Measurements from ENCODE around the gene SLC25A3. TPM values are rescaled to one million over a fixed set of nuclear protein-coding genes. Genes with fewer than 3 reads are reported as not detected.
"Not testable (repeated sequence)": the region's sequence is repeated elsewhere in the genome, so short reads cannot be mapped to it uniquely, and the experiment has no call there.

The SLC25A3 gene
- polyA plus RNA-seq, 1 donor, result 521 TPM

DNA sequence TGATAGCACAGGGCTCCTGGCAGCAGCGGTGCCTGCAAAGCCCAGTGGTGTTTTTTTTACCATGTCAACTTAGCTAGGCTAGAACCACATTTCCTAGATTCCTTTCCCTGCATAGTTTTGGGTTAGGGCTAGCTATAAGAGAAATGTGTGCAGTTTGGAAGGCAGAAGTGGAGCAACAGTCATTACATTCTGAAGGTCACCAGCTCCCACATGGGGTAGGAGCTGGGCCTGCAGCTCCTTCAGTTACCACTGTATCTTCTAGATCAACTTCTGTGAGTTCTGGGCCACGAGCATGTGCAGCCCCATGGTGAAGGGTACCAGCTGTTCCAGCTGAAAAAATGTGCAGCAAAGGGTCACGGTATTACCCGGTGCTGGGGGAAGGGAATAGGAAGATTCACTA lies 2.3 kb upstream of the SLC25A3 start:
- Histone ChIP-seq H3K4me1 (ENCODE audit: control insufficient read depth, insufficient read depth, low read length) (peaks cover 4% of the 10 kb centered on the region), H3K27me3 (ENCODE audit: control insufficient read depth, insufficient read depth, low read length) (no peaks in the 10 kb centered on the region), H3K36me3 (ENCODE audit: control insufficient read depth, insufficient read depth, low read length) (peaks cover 5% of the 10 kb centered on the region), H3K9me3 (ENCODE audit: control insufficient read depth, low read depth, low read length) (no peaks in the 10 kb centered on the region), H3K27ac (ENCODE audit: low read length) (no peak overlapping the region), H3K4me3 (ENCODE audit: low read length) (no peak overlapping the region)
- no peak for DNase-seq
- 100% methylated on average over 2 of the region's 4 CpGs for WGBS (ENCODE audit: insufficient coverage, low lambda C conversion rate)

DNA sequence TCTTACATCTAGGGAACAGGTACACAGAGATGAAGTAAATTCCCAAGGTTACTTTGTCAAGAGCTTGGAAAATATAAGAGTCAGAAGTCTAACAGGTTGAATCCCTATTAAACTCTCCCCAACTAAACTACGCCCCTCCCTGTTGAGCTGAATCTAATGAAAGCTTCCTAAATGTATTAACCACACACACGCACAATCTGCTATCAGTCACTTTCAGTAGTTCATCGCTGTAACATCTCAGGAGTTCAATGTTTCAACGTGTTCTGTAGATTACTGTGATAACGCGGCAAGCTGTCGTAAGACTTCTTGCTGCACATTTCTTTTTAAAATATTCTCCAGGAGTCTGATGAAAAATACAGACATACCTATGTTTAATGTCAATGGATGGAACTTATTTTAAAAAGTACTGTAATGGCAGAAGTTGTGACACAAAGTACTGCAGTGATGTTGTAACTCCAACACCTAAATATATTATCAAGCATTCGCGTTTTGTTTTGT lies 612 bp upstream of the SLC25A3 start:
- peaks cover 4% of the 10 kb centered on the region for H3K4me1 ChIP-seq (ENCODE audit: control insufficient read depth, insufficient read depth, low read length)
- no peaks in the 10 kb centered on the region for H3K9me3 ChIP-seq (ENCODE audit: control insufficient read depth, low read depth, low read length)
- no peaks in the 10 kb centered on the region for H3K27me3 ChIP-seq (ENCODE audit: control insufficient read depth, insufficient read depth, low read length)
- WGBS (ENCODE audit: insufficient coverage, low lambda C conversion rate), result no CpG with 5 or more reads among the region's 9 CpGs
- H3K27ac ChIP-seq (ENCODE audit: low read length), result peak overlapping the region; percentile 65
- H3K4me3 ChIP-seq (ENCODE audit: low read length), result peak overlapping the region; percentile 41
- peaks cover 20% of the 10 kb centered on the region for H3K36me3 ChIP-seq (ENCODE audit: control insufficient read depth, insufficient read depth, low read length)
- peak in 1 of 2 donors; percentile 37 for DNase-seq

GRCh38 chr12:98594050-98594835 lies 757 bp downstream of the SLC25A3 start:
- H3K27me3 ChIP-seq (ENCODE audit: control insufficient read depth, insufficient read depth, low read length), result no peaks in the 10 kb centered on the region
- peaks cover 33% of the 10 kb centered on the region for H3K36me3 ChIP-seq (ENCODE audit: control insufficient read depth, insufficient read depth, low read length)
- no peaks in the 10 kb centered on the region for H3K9me3 ChIP-seq (ENCODE audit: control insufficient read depth, low read depth, low read length)
- H3K4me3 ChIP-seq (ENCODE audit: low read length), result peak overlapping the region; percentile 84
- peak; percentile 52 to 75 for DNase-seq
- peaks cover 4% of the 10 kb centered on the region for H3K4me1 ChIP-seq (ENCODE audit: control insufficient read depth, insufficient read depth, low read length)
- H3K27ac ChIP-seq (ENCODE audit: low read length), result peak overlapping the region; percentile 95
- WGBS (ENCODE audit: insufficient coverage, low lambda C conversion rate), result 20% methylated on average over 1 of the region's 35 CpGs

DNA sequence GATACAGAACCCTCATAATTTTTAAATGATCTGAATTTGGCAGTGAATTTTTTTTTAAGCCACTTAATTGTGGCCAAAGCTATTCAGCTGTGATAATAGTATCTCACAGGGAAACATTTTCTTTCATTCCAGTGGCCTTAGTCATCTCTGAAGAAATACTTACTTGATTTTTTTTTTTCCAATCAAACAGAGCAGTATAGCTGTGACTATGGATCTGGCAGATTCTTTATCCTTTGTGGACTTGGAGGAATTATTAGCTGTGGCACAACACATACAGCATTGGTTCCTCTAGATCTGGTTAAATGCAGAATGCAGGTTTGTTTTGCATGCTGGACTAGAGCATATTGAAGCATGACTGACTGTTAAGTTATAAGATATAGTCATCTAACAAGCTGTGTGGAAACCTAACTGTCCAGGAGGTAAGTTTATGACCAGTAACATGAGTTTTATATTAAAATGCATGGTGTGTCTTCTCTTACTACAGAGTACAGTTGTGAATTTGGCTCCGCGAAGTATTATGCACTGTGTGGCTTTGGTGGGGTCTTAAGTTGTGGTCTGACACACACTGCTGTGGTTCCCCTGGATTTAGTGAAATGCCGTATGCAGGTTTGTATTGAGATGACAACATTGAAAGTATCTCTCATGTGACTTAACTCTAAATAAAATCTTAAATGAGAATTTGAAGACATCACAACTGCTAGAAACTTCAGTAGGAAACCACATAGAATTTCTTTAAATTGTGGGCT lies 1.9 kb downstream of the SLC25A3 start:
- 80% methylated on average over 1 of the region's 3 CpGs for WGBS (ENCODE audit: insufficient coverage, low lambda C conversion rate)
- no peaks in the 10 kb centered on the region for H3K9me3 ChIP-seq (ENCODE audit: control insufficient read depth, low read depth, low read length)
- H3K4me1 ChIP-seq (ENCODE audit: control insufficient read depth, insufficient read depth, low read length), result peaks cover 4% of the 10 kb centered on the region
- peak; percentile 31 to 59 for DNase-seq
- peak overlapping the region; percentile 95 for H3K27ac ChIP-seq (ENCODE audit: low read length)
- peak overlapping the region; percentile 84 for H3K4me3 ChIP-seq (ENCODE audit: low read length)
- no peaks in the 10 kb centered on the region for H3K27me3 ChIP-seq (ENCODE audit: control insufficient read depth, insufficient read depth, low read length)
- peaks cover 44% of the 10 kb centered on the region for H3K36me3 ChIP-seq (ENCODE audit: control insufficient read depth, insufficient read depth, low read length)

DNA sequence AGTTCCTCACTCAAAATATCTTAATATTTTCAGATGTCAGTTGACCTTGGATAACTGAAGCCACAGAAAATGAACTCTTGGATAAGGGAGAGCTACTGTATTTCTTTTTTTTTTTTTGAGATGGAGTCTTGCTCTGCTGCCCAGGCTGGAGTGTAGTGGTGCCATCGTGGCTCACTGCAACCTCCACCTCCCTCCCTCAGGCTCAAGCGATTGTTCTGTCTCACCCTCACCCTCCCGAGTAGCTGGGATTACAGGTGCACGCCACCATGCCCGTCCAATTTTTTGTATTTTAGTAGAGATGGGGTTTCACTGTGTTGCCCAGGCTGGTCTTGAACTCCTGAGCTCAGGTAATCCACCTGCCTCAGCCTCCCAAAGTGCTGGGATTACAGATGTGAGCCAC lies 3.8 kb downstream of the SLC25A3 start:
- peaks cover 58% of the 10 kb centered on the region for H3K36me3 ChIP-seq (ENCODE audit: control insufficient read depth, insufficient read depth, low read length)
- no CpG with 5 or more reads among the region's 5 CpGs for WGBS (ENCODE audit: insufficient coverage, low lambda C conversion rate)

DNA sequence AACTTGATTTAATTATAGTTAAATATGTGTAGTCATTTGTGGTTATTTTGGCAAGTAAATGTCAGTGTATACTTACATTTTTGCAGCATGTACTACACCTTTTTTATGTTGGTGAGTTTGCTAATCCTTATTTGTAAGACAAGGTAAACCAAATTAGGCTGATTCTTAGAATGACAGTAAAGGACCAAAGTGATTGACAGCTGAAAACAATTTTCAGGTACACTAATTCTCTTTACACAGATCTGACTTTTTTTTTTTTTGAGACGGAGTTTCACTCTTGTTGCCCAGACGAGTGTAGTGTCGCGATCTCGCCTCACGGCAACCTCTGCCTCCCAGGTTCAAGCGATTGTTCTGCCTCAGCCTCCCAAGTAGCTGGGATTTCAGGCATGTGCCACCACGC lies 8.4 kb downstream of the SLC25A3 start:
- no peak for DNase-seq
- no peaks in the 10 kb centered on the region for H3K27me3 ChIP-seq (ENCODE audit: control insufficient read depth, insufficient read depth, low read length)
- H3K4me3 ChIP-seq (ENCODE audit: low read length), result no peak overlapping the region
- WGBS (ENCODE audit: insufficient coverage, low lambda C conversion rate), result no CpG with 5 or more reads among the region's 8 CpGs
- H3K36me3 ChIP-seq (ENCODE audit: control insufficient read depth, insufficient read depth, low read length), result peaks cover 69% of the 10 kb centered on the region
- H3K27ac ChIP-seq (ENCODE audit: low read length), result no peak overlapping the region
- H3K9me3 ChIP-seq (ENCODE audit: control insufficient read depth, low read depth, low read length), result no peaks in the 10 kb centered on the region
- H3K4me1 ChIP-seq (ENCODE audit: control insufficient read depth, insufficient read depth, low read length), result peaks cover 3% of the 10 kb centered on the region

More for the DNA sequence above, 3.8 kb downstream of the SLC25A3 start:
- not testable (repeated sequence) for H3K4me1 ChIP-seq (ENCODE audit: control insufficient read depth, insufficient read depth, low read length); H3K9me3 ChIP-seq (ENCODE audit: control insufficient read depth, low read depth, low read length); DNase-seq; H3K27me3 ChIP-seq (ENCODE audit: control insufficient read depth, insufficient read depth, low read length); H3K27ac ChIP-seq (ENCODE audit: low read length); H3K4me3 ChIP-seq (ENCODE audit: low read length)

DNA sequence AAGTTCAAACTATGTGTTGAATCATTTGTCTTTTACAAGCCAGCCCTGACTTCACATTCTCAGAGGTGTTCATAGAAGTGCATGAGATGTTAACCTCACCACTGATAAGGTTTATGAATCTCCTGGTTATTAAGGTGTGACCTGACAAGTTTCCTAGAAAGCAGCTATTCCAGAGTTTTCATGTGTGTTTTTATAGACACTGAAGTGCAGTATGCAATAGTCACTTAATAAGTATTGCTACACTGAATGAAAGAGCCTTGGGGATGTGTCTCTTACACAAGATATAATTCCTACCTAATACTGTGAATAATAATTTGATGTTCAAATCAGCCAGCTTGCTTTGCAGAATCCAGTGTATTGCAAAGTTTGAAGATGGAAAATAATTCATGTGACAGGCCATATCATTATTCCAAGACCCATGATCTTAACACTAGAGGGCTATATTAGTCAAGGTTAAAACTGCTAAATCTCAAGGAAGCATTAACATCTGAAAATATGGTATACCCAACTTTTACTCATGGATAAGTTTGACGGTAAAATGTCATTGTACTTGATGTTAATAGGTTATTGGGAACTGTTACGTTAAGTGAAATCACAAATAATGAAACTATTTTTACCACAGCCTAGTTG lies 13.0 kb downstream of the SLC25A3 start:
- H3K27me3 ChIP-seq (ENCODE audit: control insufficient read depth, insufficient read depth, low read length), result no peaks in the 10 kb centered on the region
- 70% methylated on average over 2 of the region's 2 CpGs for WGBS (ENCODE audit: insufficient coverage, low lambda C conversion rate)
- no peaks in the 10 kb centered on the region for H3K9me3 ChIP-seq (ENCODE audit: control insufficient read depth, low read depth, low read length)
- DNase-seq, result peak; percentile 73 to 83
- H3K4me3 ChIP-seq (ENCODE audit: low read length), result no peak overlapping the region
- peak overlapping the region; percentile 59 for H3K27ac ChIP-seq (ENCODE audit: low read length)
- peaks cover 25% of the 10 kb centered on the region for H3K36me3 ChIP-seq (ENCODE audit: control insufficient read depth, insufficient read depth, low read length)
- H3K4me1 ChIP-seq (ENCODE audit: control insufficient read depth, insufficient read depth, low read length), result peaks cover 7% of the 10 kb centered on the region

- H3K4me3 ChIP-seq (ENCODE audit: low read length), result no peak overlapping the region
- H3K9me3 ChIP-seq (ENCODE audit: control insufficient read depth, low read depth, low read length), result no peaks in the 10 kb centered on the region
- no CpG with 5 or more reads among the region's 2 CpGs for WGBS (ENCODE audit: insufficient coverage, low lambda C conversion rate)
- no peak overlapping the region for H3K27ac ChIP-seq (ENCODE audit: low read length)
- no peaks in the 10 kb centered on the region for H3K36me3 ChIP-seq (ENCODE audit: control insufficient read depth, insufficient read depth, low read length)
- DNase-seq, result no peak
- no peaks in the 10 kb centered on the region for H3K27me3 ChIP-seq (ENCODE audit: control insufficient read depth, insufficient read depth, low read length)
- H3K4me1 ChIP-seq (ENCODE audit: control insufficient read depth, insufficient read depth, low read length), result peaks cover 18% of the 10 kb centered on the region
Observed at GRCh38 chr12:98610596-98610995, 17.1 kb downstream of the SLC25A3 start.

GRCh38 chr12:98612696-98613334 lies 19.3 kb downstream of the SLC25A3 start:
- peak; percentile 63 to 84 for DNase-seq
- 60% methylated on average over 1 of the region's 5 CpGs for WGBS (ENCODE audit: insufficient coverage, low lambda C conversion rate)

DNA sequence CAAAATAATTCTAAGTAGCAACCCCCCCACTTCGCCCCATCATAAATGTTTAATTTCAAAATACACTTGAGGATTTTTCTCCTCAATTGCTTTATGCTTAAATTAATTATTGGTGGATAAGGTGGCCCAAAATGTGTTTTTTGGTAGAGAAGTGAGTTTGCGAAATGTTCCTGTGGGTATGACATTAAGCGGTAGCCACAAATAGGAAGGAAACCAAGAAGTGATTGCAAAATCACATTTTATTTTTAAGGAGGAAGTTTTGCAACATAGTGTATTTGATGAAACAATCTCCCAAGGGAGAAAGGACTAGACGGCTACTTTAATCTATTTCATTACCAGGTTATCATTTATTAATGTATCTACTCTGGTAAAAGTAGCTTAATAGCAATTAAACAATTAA lies 25.5 kb downstream of the SLC25A3 start:
- Histone ChIP-seq H3K36me3 (ENCODE audit: control insufficient read depth, insufficient read depth, low read length) (no peaks in the 10 kb centered on the region), H3K27me3 (ENCODE audit: control insufficient read depth, insufficient read depth, low read length) (no peaks in the 10 kb centered on the region), H3K27ac (ENCODE audit: low read length) (no peak overlapping the region), H3K4me1 (ENCODE audit: control insufficient read depth, insufficient read depth, low read length) (no peaks in the 10 kb centered on the region), H3K4me3 (ENCODE audit: low read length) (no peak overlapping the region), H3K9me3 (ENCODE audit: control insufficient read depth, low read depth, low read length) (no peaks in the 10 kb centered on the region)
- WGBS (ENCODE audit: insufficient coverage, low lambda C conversion rate), result 73% methylated on average over 2 of the region's 4 CpGs
- no peak for DNase-seq

More at GRCh38 chr12:98612696-98613334, 19.3 kb downstream of the SLC25A3 start:
- H3K27ac ChIP-seq (ENCODE audit: low read length), result peak overlapping the region; percentile 77
- H3K4me1 ChIP-seq (ENCODE audit: control insufficient read depth, insufficient read depth, low read length), result peaks cover 11% of the 10 kb centered on the region
- H3K9me3 ChIP-seq (ENCODE audit: control insufficient read depth, low read depth, low read length), result no peaks in the 10 kb centered on the region
- no peak overlapping the region for H3K4me3 ChIP-seq (ENCODE audit: low read length)
- no peaks in the 10 kb centered on the region for H3K27me3 ChIP-seq (ENCODE audit: control insufficient read depth, insufficient read depth, low read length)
- H3K36me3 ChIP-seq (ENCODE audit: control insufficient read depth, insufficient read depth, low read length), result no peaks in the 10 kb centered on the region

All from large intestine (tissue), 3 donors.